IMR-90 (cell line): ENCODE measurements around the gene ZBED2.

Experiments used
- CTCF ChIP-seq: conservative IDR thresholded peaks from 2 replicates; pipeline ENCODE4 v1.5.1; 2012; ENCODE audit warnings: mild to moderate bottlenecking, low read depth, low read length, improper control_type of control experiment
- ELK1 ChIP-seq: fragments of 150-350 bp; IDR thresholded peaks from 2 replicates; pipeline ENCODE4 v1.6.1; 2016; ENCODE audit warnings: low read depth, mild to moderate bottlenecking, low read length, moderate library complexity, borderline replicate concordance
- POLR2A ChIP-seq: IDR thresholded peaks from 2 replicates; pipeline ENCODE4 v1.6.1; 2012; ENCODE audit warnings: mild to moderate bottlenecking, low read depth, low read length
- RAD21 ChIP-seq: IDR thresholded peaks from 2 replicates; pipeline ENCODE4 v1.6.1; 2012; ENCODE audit warnings: low read length, improper control_type of control experiment
- USF2 ChIP-seq: fragments of 150-350 bp; IDR thresholded peaks from 2 replicates; pipeline ENCODE4 v1.6.1; 2017; ENCODE audit warnings: mild to moderate bottlenecking, antibody characterized with exemption, low read length, low read depth

- no peak for TF ChIP-seq USF2
- no peak for TF ChIP-seq RAD21
- no peak for TF ChIP-seq POLR2A
- no peak for TF ChIP-seq CTCF
- TF ChIP-seq ELK1 = no peak
Observed at GRCh38 chr3:111570404-111571030, 24.6 kb downstream of the ZBED2 start.
